Neural progenitor cell (in vitro differentiated cells): ENCODE results near the gene ARL6.

Experiments
- CTCF ChIP-seq: fragments of 200-600 bp; sonication (generic); IDR thresholded peaks from 2 replicates; pipeline ENCODE4 v1.5.1; 2017; ENCODE audit warnings: antibody characterized with exemption, mild to moderate bottlenecking
- EZH2 ChIP-seq: fragments of 200-600 bp; sonication (generic); IDR thresholded peaks from 2 replicates; pipeline ENCODE4 v1.6.1; 2017; ENCODE audit warnings: antibody characterized with exemption, mild to moderate bottlenecking, moderate library complexity
- EZH2phosphoT487 ChIP-seq: fragments of 200-600 bp; sonication (generic); IDR thresholded peaks from 2 replicates; pipeline ENCODE4 v1.6.1; 2017; ENCODE audit warnings: antibody characterized with exemption

GRCh38 chr3:97742036-97742435 lies 22.5 kb upstream of the ARL6 start:
- no peak for TF ChIP-seq CTCF
- no peak for TF ChIP-seq EZH2
- no peak for TF ChIP-seq EZH2phosphoT487
